Large intestine (tissue), 3 donors: ENCODE results near the gene VPS33B. TPM values are rescaled to one million over a fixed set of nuclear protein-coding genes. Genes with fewer than 3 reads are reported as not detected.

Source experiments
- DNase-seq, 2 donors: peaks; one replicate each; pipeline versions ENCODE4 v3.0.0 to v3.0.0-alpha.2; 2013
- H3K27ac ChIP-seq: one replicate; pipeline ENCODE4 v1.5.1; 2013; ENCODE audit warnings: low read length
- H3K27me3 ChIP-seq: 2 replicates; pipeline ENCODE4 v1.6.1; 2013; ENCODE audit warnings: low read length; ENCODE audit not compliant: control insufficient read depth, insufficient read depth
- H3K36me3 ChIP-seq: 2 replicates; pipeline ENCODE4 v1.6.1; 2013; ENCODE audit warnings: low read length; ENCODE audit not compliant: control insufficient read depth, insufficient read depth
- H3K4me1 ChIP-seq: one replicate; pipeline ENCODE4 v1.6.1; 2013; ENCODE audit warnings: low read length; ENCODE audit not compliant: control insufficient read depth, insufficient read depth
- H3K4me3 ChIP-seq: one replicate; pipeline ENCODE4 v1.5.1; 2013; ENCODE audit warnings: low read length
- H3K9me3 ChIP-seq: one replicate; pipeline ENCODE4 v1.6.1; 2013; ENCODE audit warnings: mild to moderate bottlenecking, low read depth, low read length, moderate library complexity; ENCODE audit not compliant: control insufficient read depth
- WGBS: methylation state at CpG from one replicate; pipeline ENCODE4 v1.1.5; 2013; ENCODE audit warnings: low lambda C conversion rate; ENCODE audit not compliant: insufficient coverage; 5-methylcytosine and 5-hydroxymethylcytosine counted together
- polyA plus RNA-seq: library from polyadenylated mRNA; unstranded; fragments of 120-200 nt; gene quantifications from one replicate; pipeline ENCODE4 v1.2.1, GENCODE V29; 2013

Gene VPS33B
- polyA plus RNA-seq, 1 donor, result 14.2 TPM

GRCh38 chr15:90986790-90987507 lies 35.4 kb downstream of the VPS33B start:
- DNase-seq, result no peak
- Histone ChIP-seq H3K27me3 (no peaks in the 10 kb centered on the region), H3K27ac (no peak overlapping the region), H3K36me3 (peaks cover 9% of the 10 kb centered on the region), H3K9me3 (no peaks in the 10 kb centered on the region), H3K4me3 (no peak overlapping the region), H3K4me1 (peaks cover 3% of the 10 kb centered on the region)
- WGBS, result 84% methylated on average over 5 of the region's 11 CpGs

- Histone ChIP-seq H3K4me1 (no peaks in the 10 kb centered on the region), H3K27ac (no peak overlapping the region), H3K9me3 (no peaks in the 10 kb centered on the region), H3K4me3 (no peak overlapping the region), H3K27me3 (no peaks in the 10 kb centered on the region), H3K36me3 (peaks cover 34% of the 10 kb centered on the region)
- 100% methylated on average over 1 of the region's 5 CpGs for WGBS
- DNase-seq, result no peak
Observed at GRCh38 chr15:90982135-90982534, 40.3 kb downstream of the VPS33B start.

- no peaks in the 10 kb centered on the region for H3K27me3 ChIP-seq
- H3K27ac ChIP-seq, result no peak overlapping the region
- no peak for DNase-seq
- WGBS, result 100% methylated on average over 2 of the region's 6 CpGs
- no peaks in the 10 kb centered on the region for H3K9me3 ChIP-seq
- no peaks in the 10 kb centered on the region for H3K4me1 ChIP-seq
- H3K36me3 ChIP-seq, result peaks cover 34% of the 10 kb centered on the region
- H3K4me3 ChIP-seq, result no peak overlapping the region
Observed at GRCh38 chr15:90981681-90982080, 40.7 kb downstream of the VPS33B start.

- H3K36me3 ChIP-seq, result peaks cover 43% of the 10 kb centered on the region
- no peak overlapping the region for H3K4me3 ChIP-seq
- no peaks in the 10 kb centered on the region for H3K27me3 ChIP-seq
- DNase-seq, result no peak
- no peaks in the 10 kb centered on the region for H3K4me1 ChIP-seq
- WGBS, result no CpG with 5 or more reads among the region's 1 CpG
- no peaks in the 10 kb centered on the region for H3K9me3 ChIP-seq
- H3K27ac ChIP-seq, result no peak overlapping the region
Observed at GRCh38 chr15:90979582-90979981, 42.8 kb downstream of the VPS33B start.

GRCh38 chr15:90974216-90974615 lies 48.2 kb downstream of the VPS33B start:
- WGBS, result 100% methylated on average over 2 of the region's 21 CpGs
- Histone ChIP-seq H3K36me3 (peaks cover 38% of the 10 kb centered on the region), H3K9me3 (no peaks in the 10 kb centered on the region), H3K4me1 (no peaks in the 10 kb centered on the region), H3K27me3 (no peaks in the 10 kb centered on the region), H3K27ac (no peak overlapping the region), H3K4me3 (no peak overlapping the region)
- no peak for DNase-seq

- 100% methylated on average over 2 of the region's 5 CpGs for WGBS
- peaks cover 51% of the 10 kb centered on the region for H3K36me3 ChIP-seq
- no peak overlapping the region for H3K27ac ChIP-seq
- no peaks in the 10 kb centered on the region for H3K4me1 ChIP-seq
- H3K4me3 ChIP-seq, result no peak overlapping the region
- DNase-seq, result no peak
- H3K27me3 ChIP-seq, result no peaks in the 10 kb centered on the region
- H3K9me3 ChIP-seq, result no peaks in the 10 kb centered on the region
Observed at GRCh38 chr15:90972133-90972532, 50.3 kb downstream of the VPS33B start.

GRCh38 chr15:90970274-90970673 lies 52.1 kb downstream of the VPS33B start:
- WGBS, result no CpG with 5 or more reads among the region's 7 CpGs
- Histone ChIP-seq H3K27ac (no peak overlapping the region), H3K4me3 (no peak overlapping the region), H3K36me3 (peaks cover 53% of the 10 kb centered on the region), H3K9me3 (no peaks in the 10 kb centered on the region), H3K4me1 (no peaks in the 10 kb centered on the region), H3K27me3 (no peaks in the 10 kb centered on the region)
- no peak for DNase-seq

- WGBS, result no CpG with 5 or more reads among the region's 1 CpG
- no peak for DNase-seq
- Histone ChIP-seq H3K9me3 (no peaks in the 10 kb centered on the region), H3K4me3 (no peak overlapping the region), H3K36me3 (peaks cover 52% of the 10 kb centered on the region), H3K4me1 (no peaks in the 10 kb centered on the region), H3K27me3 (no peaks in the 10 kb centered on the region), H3K27ac (no peak overlapping the region)
Observed at GRCh38 chr15:90968434-90968833, 54.0 kb downstream of the VPS33B start.

- Histone ChIP-seq H3K27ac (no peak overlapping the region), H3K4me3 (no peak overlapping the region), H3K27me3 (no peaks in the 10 kb centered on the region), H3K9me3 (no peaks in the 10 kb centered on the region), H3K4me1 (no peaks in the 10 kb centered on the region), H3K36me3 (peaks cover 53% of the 10 kb centered on the region)
- 93% methylated on average over 2 of the region's 5 CpGs for WGBS
- no peak for DNase-seq
Observed at GRCh38 chr15:90967206-90967605, 55.2 kb downstream of the VPS33B start.

- Histone ChIP-seq H3K4me1 (no peaks in the 10 kb centered on the region), H3K27me3 (no peaks in the 10 kb centered on the region), H3K36me3 (peaks cover 62% of the 10 kb centered on the region), H3K4me3 (no peak overlapping the region), H3K9me3 (no peaks in the 10 kb centered on the region), H3K27ac (no peak overlapping the region)
- DNase-seq, result no peak
- 100% methylated on average over 1 of the region's 9 CpGs for WGBS
Observed at GRCh38 chr15:90966262-90966661, 56.1 kb downstream of the VPS33B start.

GRCh38 chr15:90962021-90962420 lies 60.4 kb downstream of the VPS33B start:
- H3K4me1 ChIP-seq, result no peaks in the 10 kb centered on the region
- H3K9me3 ChIP-seq, result no peaks in the 10 kb centered on the region
- no peaks in the 10 kb centered on the region for H3K27me3 ChIP-seq
- DNase-seq, result no peak
- H3K27ac ChIP-seq, result no peak overlapping the region
- H3K4me3 ChIP-seq, result no peak overlapping the region
- no CpG with 5 or more reads among the region's 4 CpGs for WGBS
- peaks cover 43% of the 10 kb centered on the region for H3K36me3 ChIP-seq
